GM23248 (cell line): ENCODE measurements around the gene HTRA1. TPM values are rescaled to one million over a fixed set of nuclear protein-coding genes. Genes with fewer than 3 reads are reported as not detected.

Source experiments
- DNase-seq: peaks from one replicate; pipeline ENCODE4 v3.0.0-alpha.2; 2015
- H2AFZ ChIP-seq: fragments of 200-600 bp; sonication (generic); 2 replicates; pipeline ENCODE4 v1.6.1; 2016; ENCODE audit warnings: antibody characterized with exemption
- H3F3A ChIP-seq: fragments of 200-600 bp; sonication (generic); 2 replicates; pipeline ENCODE4 v1.6.1; 2016; ENCODE audit warnings: mild to moderate bottlenecking, antibody characterized with exemption, mixed run types; ENCODE audit not compliant: insufficient read depth
- H3K27ac ChIP-seq: fragments of 200-600 bp; sonication (generic); 2 replicates; pipeline ENCODE4 v1.5.1; 2016; ENCODE audit warnings: mild to moderate bottlenecking
- H3K27me3 ChIP-seq: fragments of 200-600 bp; sonication (generic); replicated peaks from 2 replicates; pipeline ENCODE4 v1.6.1; 2016; ENCODE audit warnings: mild to moderate bottlenecking; ENCODE audit not compliant: insufficient read depth
- H3K36me3 ChIP-seq: fragments of 200-600 bp; sonication (generic); 2 replicates; pipeline ENCODE4 v1.6.1; 2016; ENCODE audit warnings: low read depth, mild to moderate bottlenecking
- H3K4me1 ChIP-seq: fragments of 200-600 bp; sonication (generic); 2 replicates; pipeline ENCODE4 v1.6.1; 2016; ENCODE audit warnings: mild to moderate bottlenecking; ENCODE audit not compliant: insufficient read depth
- H3K4me2 ChIP-seq: fragments of 200-600 bp; sonication (generic); one replicate; pipeline ENCODE4 v1.6.1; 2016; ENCODE audit warnings: mild to moderate bottlenecking; ENCODE audit not compliant: unreplicated experiment
- H3K4me3 ChIP-seq: fragments of 200-600 bp; sonication (generic); 2 replicates; pipeline ENCODE4 v1.5.1; 2016; ENCODE audit warnings: mild to moderate bottlenecking
- H3K79me2 ChIP-seq: fragments of 200-600 bp; sonication (generic); 2 replicates; pipeline ENCODE4 v1.6.1; 2016; ENCODE audit warnings: mild to moderate bottlenecking; ENCODE audit not compliant: insufficient read depth
- H3K9ac ChIP-seq: fragments of 200-600 bp; sonication (generic); 2 replicates; pipeline ENCODE4 v1.6.1; 2016; ENCODE audit warnings: mild to moderate bottlenecking
- H3K9me2 ChIP-seq: fragments of 200-600 bp; sonication (generic); 2 replicates; pipeline ENCODE4 v1.6.1; 2016; ENCODE audit warnings: mixed run types, mild to moderate bottlenecking, moderate library complexity; ENCODE audit not compliant: insufficient read depth
- H3K9me3 ChIP-seq: fragments of 200-600 bp; sonication (generic); one replicate; pipeline ENCODE4 v1.6.1; 2017; ENCODE audit warnings: low read depth
- H4K20me1 ChIP-seq: fragments of 200-600 bp; sonication (generic); 2 replicates; pipeline ENCODE4 v1.6.0; 2016; ENCODE audit not compliant: insufficient read depth
- EZH2 ChIP-seq: fragments of 200-600 bp; sonication (generic); IDR thresholded peaks from 2 replicates; pipeline ENCODE4 v1.6.1; 2018; ENCODE audit warnings: antibody characterized with exemption, mild to moderate bottlenecking; ENCODE audit not compliant: insufficient read depth, poor library complexity, severe bottlenecking
- EZH2phosphoT487 ChIP-seq: fragments of 200-600 bp; sonication (generic); IDR thresholded peaks from 2 replicates; pipeline ENCODE4 v1.6.1; 2018; ENCODE audit warnings: antibody characterized with exemption, moderate library complexity, mild to moderate bottlenecking, low read depth; ENCODE audit not compliant: insufficient read depth
- WGBS, 2 experiments: methylation state at CpG; one replicate each; pipeline ENCODE4 v1.1.6; 2015 to 2017; ENCODE audit warnings: low lambda C conversion rate in 2 of 2, low coverage in 1 of 2; ENCODE audit errors: missing lambda C conversion rate in 2 of 2; 5-methylcytosine and 5-hydroxymethylcytosine counted together
- in situ Hi-C: fragments of 300-500 bp; cut with MboI; formaldehyde crosslinking; loops from 2 replicates; pipeline ENCODE4 v1.15.0; 2020
- polyA plus RNA-seq: library from polyadenylated mRNA; unstranded; fragments of >200 nt; fragmentation: Nextera tagmentation; extraction: Ambion mirVana; gene quantifications from 2 replicates; pipeline ENCODE4 v1.2.1, GENCODE V29; 2016
- total RNA-seq: library from RNA; depleted of rRNA; stranded (reverse); fragments of >200 nt; shearing (Covaris generic); gene quantifications from 2 replicates; pipeline ENCODE4 v1.2.3, GENCODE V29; 2014

Gene HTRA1
- total and polyA plus RNA-seq, 2 experiments from 2014 or later, result 220 to 405 TPM

GRCh38 chr10:122477436-122477835 is 16.1 kb downstream of the HTRA1 start:
- no peak for DNase-seq
- H3F3A ChIP-seq, result peaks cover 17% of the 10 kb centered on the region
- H3K4me1 ChIP-seq, result peaks cover 22% of the 10 kb centered on the region
- TF ChIP-seq EZH2phosphoT487 (no peak), EZH2 (no peak)
- in situ Hi-C loops, result no loop called here
- no peak overlapping the region for H3K27ac ChIP-seq
- no peaks in the 10 kb centered on the region for H3K9me3 ChIP-seq
- no peak overlapping the region for H3K4me3 ChIP-seq
- H3K9ac ChIP-seq, result no peak overlapping the region
- no peaks in the 10 kb centered on the region for H4K20me1 ChIP-seq
- H3K9me2 ChIP-seq, result no peaks in the 10 kb centered on the region
- no peaks in the 10 kb centered on the region for H3K36me3 ChIP-seq
- no peak overlapping the region for H3K4me2 ChIP-seq
- 77 to 84% methylated on average over 5 of the region's 5 CpGs for WGBS, 2 experiments
- H3K79me2 ChIP-seq, result peaks cover 77% of the 10 kb centered on the region
- H3K27me3 ChIP-seq, result no peaks in the 10 kb centered on the region
- no peak overlapping the region for H2AFZ ChIP-seq

DNA sequence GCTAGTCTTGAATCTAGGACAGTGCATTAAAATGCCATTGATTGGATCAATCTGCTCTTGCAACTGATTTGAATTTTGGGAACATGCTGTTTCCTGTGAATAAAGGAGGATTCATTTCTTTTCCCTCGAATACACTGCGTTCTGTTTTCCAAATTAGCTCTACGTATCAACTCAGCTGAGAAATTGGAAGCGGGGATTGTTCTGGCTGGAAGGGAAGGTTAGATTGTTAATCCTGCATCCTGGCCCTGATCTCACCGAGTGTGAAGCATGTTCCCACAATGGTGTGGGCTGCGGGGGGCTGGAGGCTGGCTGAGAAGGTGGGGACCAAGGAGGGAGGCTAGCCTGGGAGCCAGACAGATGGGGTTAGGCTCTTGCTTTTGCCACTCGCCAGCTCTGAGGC is 17.6 kb downstream of the HTRA1 start:
- 53 to 60% methylated on average over 7 of the region's 7 CpGs for WGBS, 2 experiments
- in situ Hi-C loops, result no loop called here

DNA sequence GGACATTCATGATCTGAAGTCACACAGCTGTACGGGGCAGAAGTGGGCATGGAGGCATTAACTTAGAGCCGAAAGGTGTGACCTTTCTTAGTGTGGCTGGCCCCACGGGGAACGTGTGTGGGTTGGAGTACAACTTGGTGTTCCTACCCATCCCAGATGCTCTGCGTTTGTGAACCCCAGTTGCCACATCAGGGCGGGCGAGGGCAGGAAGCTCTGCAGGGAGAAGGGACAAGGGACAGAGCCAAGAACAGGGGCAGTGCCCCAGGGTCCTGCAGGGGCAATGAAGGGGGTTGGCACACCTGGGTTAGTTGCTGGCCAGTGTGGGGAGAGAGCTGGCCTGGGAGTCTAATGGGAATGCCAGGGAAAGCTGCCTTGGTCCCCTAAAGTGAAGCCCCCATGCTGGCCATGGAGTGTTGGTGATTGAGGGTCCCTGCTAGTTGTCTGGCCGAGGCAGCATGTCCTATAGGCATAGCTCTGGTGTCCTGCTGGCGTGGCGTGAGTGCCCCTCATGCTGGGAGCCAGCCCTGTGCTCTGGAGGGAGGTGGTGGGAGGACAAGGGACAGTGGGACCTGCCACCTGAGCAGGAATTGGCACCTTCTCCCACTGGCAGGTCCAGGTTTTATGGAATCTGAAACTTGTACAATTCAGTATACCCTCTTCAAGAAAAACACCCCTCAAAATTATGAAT is 18.9 kb downstream of the HTRA1 start:
- H4K20me1 ChIP-seq, result no peaks in the 10 kb centered on the region
- H3K4me1 ChIP-seq, result peaks cover 13% of the 10 kb centered on the region
- 94 to 95% methylated on average over 10 of the region's 10 CpGs for WGBS, 2 experiments
- H3K27me3 ChIP-seq, result no peaks in the 10 kb centered on the region
- H3K4me2 ChIP-seq, result no peak overlapping the region
- TF ChIP-seq EZH2, result no peak
- TF ChIP-seq EZH2phosphoT487, result no peak
- H3F3A ChIP-seq, result peaks cover 15% of the 10 kb centered on the region
- H3K9me2 ChIP-seq, result no peaks in the 10 kb centered on the region
- in situ Hi-C loops, result no loop called here
- peaks cover 68% of the 10 kb centered on the region for H3K79me2 ChIP-seq
- H3K27ac ChIP-seq, result no peak overlapping the region
- H3K36me3 ChIP-seq, result no peaks in the 10 kb centered on the region
- no peak overlapping the region for H2AFZ ChIP-seq
- no peak for DNase-seq
- no peak overlapping the region for H3K9ac ChIP-seq
- H3K9me3 ChIP-seq, result no peaks in the 10 kb centered on the region
- H3K4me3 ChIP-seq, result no peak overlapping the region

More for the DNA sequence above, 17.6 kb downstream of the HTRA1 start:
- H3K27me3 ChIP-seq, result no peaks in the 10 kb centered on the region
- no peak for TF ChIP-seq EZH2
- TF ChIP-seq EZH2phosphoT487, result no peak
- peaks cover 65% of the 10 kb centered on the region for H3K79me2 ChIP-seq
- H3K4me2 ChIP-seq, result no peak overlapping the region
- H3K27ac ChIP-seq, result no peak overlapping the region
- H3F3A ChIP-seq, result peaks cover 24% of the 10 kb centered on the region
- no peak overlapping the region for H3K9ac ChIP-seq
- H3K9me3 ChIP-seq, result no peaks in the 10 kb centered on the region
- H3K9me2 ChIP-seq, result no peaks in the 10 kb centered on the region
- no peak overlapping the region for H2AFZ ChIP-seq
- H3K36me3 ChIP-seq, result no peaks in the 10 kb centered on the region
- DNase-seq, result no peak
- H3K4me3 ChIP-seq, result no peak overlapping the region
- H4K20me1 ChIP-seq, result no peaks in the 10 kb centered on the region
- peaks cover 22% of the 10 kb centered on the region for H3K4me1 ChIP-seq

DNA sequence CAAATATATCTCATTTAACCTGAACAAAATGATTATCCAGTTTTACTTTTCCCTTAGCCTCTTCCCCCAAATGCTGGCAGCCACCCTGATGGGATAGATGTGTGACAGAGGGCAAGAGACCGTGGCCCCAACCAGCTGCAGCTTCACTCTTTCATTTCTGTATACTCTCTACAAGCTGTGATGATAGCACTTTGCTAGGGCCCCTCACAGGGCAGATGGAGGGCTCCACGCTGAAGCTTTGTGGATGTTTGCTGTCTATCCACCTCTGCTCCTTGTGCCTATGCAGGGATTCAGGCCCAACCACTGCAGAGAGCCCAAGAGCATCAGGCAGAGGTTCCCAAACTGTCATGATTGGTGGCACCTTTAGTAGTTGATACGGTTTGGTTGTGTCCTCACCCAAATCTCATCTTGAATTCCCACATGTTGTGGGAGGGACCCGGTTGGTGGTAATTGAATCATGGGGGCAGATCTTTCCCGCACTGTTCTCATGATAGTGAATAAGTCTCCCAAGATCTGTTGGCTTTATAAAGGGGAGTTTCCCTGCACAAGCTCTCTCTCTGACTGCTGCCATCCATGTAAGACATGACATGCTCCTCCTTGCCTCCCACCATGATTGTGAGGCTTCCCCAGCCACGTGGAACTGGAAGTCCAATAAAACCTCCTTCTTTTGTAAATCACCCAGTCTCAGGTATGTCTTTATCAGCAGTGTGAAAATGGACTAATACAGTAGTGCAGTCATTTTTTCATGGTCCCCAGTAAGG is 20.1 kb downstream of the HTRA1 start:
- H3K4me2 ChIP-seq, result no peak overlapping the region
- in situ Hi-C loops, result no loop called here
- no peak overlapping the region for H3K27ac ChIP-seq
- H2AFZ ChIP-seq, result no peak overlapping the region
- no peaks in the 10 kb centered on the region for H3K36me3 ChIP-seq
- H3K79me2 ChIP-seq, result peaks cover 79% of the 10 kb centered on the region
- H3K27me3 ChIP-seq, result no peaks in the 10 kb centered on the region
- H3K9me3 ChIP-seq, result no peaks in the 10 kb centered on the region
- H3K4me1 ChIP-seq, result peaks cover 1% of the 10 kb centered on the region; the same call in 1 of the 2 replicates
- H3K4me3 ChIP-seq, result no peak overlapping the region
- DNase-seq, result no peak
- H4K20me1 ChIP-seq, result no peaks in the 10 kb centered on the region
- H3F3A ChIP-seq, result peaks cover 7% of the 10 kb centered on the region
- 84 to 86% methylated on average over 6 of the region's 6 CpGs for WGBS, 2 experiments
- H3K9ac ChIP-seq, result no peak overlapping the region
- H3K9me2 ChIP-seq, result no peaks in the 10 kb centered on the region
- TF ChIP-seq EZH2phosphoT487 (no peak), EZH2 (no peak)
